A204.1 (cell line): Measurements from ENCODE around the gene EMP3.

ENCODE experiments used
- FAIRE-seq: peaks from 2 replicates; lab custom pipeline; 2012; peaks lifted over from hg19 to GRCh38; lab: Jason Lieb, UNC

Gene EMP3

DNA sequence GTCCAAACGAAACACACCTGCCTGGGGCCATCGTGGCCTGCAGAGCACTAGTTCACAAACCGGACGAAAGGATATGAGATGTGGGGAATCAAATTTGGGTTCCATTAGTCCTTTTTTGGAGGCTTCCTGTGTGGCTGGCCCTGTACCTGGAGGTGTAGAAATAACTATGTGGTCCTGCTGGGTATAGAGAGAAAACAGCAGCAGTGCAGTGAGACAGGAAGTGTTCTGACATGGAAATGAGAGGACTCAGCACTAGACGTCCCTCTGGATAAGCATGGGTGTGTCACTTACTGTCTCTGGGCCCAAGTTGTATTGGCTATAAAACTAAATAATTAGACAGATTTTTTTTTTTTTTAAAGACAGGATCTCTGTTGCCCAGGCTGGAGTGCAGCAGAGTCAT is 53.7 kb downstream of the EMP3 start:
- FAIRE-seq, result no peak
